NCI-H187 treated with DMSO at 0.1 percent for 48 hours (cell line): ENCODE results near the gene CCDC93.
"Not testable (repeated sequence)": the region's sequence is repeated elsewhere in the genome, so short reads cannot be mapped to it uniquely, and the experiment has no call there.

Experiments used
- DNase-seq: peaks from one replicate; lab custom pipeline; 2025; lab: John Stamatoyannopoulos, UW

CCDC93 gene

DNA sequence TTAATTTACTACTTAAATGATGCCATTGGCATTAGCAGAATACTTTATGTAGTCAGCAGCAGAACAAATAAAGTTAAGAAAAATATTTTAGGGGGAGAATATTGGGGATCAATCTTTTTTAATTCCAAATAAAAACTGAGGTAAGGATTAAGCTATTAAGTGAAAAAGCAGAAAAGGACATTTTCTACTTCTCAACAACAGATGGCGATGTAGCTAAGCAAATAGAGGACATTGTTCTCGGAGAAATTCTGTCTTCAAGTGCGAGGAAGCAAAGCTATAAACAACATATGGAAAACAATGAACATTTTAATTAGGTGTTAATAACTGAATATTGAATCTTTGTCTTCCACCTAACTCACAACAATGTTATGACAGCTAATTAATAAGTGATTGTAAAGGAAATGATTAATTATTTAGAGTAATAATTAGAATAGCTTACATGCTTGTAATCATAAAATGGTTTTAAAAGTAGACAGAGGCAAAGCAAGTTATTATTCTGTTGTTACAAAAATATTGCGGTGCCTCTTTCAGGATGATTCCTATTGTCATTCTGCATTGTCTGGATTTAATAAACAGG is 32.9 kb upstream of the CCDC93 start:
- DNase-seq = no peak

DNA sequence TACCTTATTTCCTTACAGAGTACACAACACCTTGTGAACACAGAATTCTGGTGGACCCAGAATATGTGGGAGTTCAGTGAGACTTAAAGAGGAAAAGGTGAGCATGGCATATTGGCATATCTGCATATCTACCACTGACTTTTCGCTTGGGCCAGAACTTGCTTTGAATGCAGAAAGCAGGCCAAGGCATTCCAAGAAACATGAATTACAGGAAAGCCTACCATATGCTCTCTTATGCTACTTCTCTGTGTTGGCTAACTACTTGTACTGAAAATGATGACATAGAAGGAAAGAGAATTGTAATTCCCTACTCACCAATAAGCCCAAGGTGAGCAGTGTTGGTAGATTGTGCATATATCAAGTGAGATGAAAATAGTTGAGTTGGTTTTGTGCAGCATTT is 31.4 kb upstream of the CCDC93 start:
- no peak for DNase-seq

DNA sequence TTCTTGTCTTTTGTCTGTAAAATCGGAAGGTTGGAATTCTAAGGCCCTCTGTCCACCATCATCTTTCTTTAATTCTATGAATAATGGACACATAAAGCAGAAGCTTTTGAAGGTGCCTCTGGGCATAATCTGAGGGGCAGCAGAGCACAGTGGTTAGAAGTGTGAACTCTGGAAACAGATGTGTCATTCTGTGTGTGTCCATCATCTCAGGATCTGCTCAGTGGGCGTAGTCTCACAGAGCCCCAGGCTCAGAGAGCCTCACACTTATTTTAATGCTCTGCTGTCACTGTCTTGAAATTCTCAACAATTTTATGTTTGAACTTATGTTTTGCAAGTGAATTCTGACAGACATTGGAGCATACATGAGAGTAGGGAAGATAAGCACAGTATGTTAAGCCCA is 31.0 kb upstream of the CCDC93 start:
- no peak for DNase-seq

DNA sequence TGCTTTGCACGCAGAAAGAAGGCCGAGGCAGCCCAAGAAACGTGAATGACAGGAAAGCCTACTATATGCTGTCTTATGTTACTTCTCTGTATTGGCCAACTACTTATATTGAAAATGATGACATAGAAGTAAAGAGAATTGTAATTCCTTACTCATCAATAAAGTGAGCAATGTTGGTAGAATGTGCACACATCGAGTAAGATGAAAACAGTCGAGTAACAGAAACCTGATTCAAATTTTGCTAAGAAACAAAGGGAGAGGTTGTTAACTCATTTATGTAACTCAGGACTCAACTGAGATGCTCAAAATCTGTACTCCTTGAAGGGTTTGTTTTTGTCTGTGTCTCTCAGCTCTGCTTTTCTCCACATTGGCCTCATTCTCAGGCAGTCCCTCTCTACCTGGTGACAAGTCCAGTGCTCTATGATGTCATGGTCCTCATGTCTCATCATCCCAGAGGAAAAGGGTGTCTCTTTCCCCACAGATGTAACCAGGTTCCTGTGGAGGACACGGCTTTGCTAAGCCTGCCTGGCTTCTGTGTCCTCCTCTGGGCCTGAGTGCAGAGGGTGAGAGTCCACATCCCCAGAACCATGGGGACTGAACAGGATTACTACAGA is 30.3 kb upstream of the CCDC93 start:
- DNase-seq = no peak

DNA sequence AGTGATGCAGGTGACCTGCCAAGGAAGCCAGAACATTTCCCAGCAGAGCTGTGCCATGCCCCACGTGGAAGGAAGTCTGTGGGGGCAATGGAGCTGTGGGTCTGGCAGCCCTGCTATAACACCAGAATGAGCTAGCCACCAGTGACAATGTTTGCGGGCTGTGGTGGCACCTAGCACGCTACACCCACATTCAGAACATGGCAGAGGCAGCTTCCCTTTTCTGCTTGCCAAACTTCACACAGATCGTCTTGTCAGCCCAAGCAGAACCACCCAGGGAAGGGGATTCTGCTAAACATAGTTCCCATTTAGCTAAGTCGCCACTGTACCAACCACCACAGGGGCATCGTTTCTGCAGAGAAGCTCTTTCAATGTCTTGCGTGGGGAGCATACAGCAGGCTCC is 27.0 kb upstream of the CCDC93 start:
- DNase-seq = no peak

DNA sequence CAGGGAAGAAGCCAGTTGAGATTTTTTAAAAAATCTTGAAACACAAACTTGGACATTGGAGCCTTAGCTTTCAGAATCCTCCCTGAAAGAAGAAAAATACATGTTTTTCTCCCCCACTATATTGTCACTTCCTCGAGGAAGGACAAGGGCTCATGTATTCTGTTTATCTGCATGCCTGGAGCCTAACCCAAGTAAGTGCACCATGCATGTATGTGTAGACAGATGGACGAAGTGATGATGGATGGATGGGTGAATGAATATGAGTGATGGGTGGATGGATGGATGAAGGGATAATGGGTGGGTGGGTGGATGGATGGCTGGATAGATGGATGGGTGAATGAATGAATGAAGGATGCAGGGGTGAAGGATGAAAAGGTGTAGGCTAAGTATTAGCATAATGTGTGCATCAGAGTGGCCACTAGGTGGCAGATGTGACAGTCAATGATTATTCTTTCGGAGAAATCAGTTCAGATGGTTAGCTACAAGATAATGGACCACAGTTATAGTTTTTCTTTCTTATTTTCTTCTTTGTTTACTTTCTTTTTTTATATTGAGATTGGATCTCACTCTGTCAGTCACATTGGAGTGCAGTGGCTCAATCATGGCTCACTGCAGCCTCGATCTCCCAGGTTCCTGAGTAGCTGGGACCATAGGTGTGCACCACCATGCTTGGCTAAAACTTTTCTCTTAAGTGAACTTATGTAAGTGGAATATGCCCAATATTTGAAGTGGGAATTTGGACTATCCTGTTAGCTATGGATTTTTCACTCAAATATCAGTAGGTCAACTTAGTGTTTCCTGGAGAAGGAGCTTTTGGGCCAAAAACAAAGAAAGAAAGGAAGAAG is 18.5 kb upstream of the CCDC93 start:
- no peak for DNase-seq

DNA sequence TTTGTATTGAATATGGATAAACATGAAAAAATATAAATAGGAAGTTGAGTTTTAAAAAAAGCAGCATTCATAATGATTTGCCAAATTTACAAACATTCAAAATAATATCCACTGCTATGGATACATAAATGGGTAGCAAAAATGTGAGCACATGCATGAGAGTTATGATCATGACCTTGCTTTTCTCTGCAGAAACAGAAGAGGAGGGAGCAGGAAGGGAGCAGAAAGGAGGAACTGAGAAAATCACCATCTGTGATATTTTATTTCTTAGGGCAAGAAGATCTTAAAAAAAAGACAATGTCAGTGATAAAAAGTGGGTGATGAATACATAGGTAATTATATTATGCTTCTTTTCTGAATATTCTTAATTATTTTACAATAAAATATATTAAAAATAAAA is 17.7 kb upstream of the CCDC93 start:
- DNase-seq = no peak

DNA sequence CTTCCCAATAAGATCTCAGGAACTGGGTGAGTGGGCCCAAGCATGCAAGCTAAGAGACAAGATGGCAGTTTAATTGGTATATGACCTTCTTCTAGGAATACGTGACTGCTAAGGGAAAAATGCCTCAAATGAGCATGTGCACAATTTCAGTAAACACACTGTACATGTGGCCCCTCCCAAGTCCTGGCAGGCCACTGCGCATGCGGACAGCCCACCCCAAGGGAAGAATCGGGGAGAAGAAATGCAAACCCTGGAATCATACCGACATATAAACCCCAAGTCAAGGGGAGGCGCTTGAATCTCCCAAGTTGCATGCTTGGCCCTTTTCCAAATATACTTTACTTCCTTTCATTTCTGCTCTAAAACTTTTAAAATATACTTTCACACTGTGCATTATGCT is 15.2 kb upstream of the CCDC93 start:
- DNase-seq = no peak

DNA sequence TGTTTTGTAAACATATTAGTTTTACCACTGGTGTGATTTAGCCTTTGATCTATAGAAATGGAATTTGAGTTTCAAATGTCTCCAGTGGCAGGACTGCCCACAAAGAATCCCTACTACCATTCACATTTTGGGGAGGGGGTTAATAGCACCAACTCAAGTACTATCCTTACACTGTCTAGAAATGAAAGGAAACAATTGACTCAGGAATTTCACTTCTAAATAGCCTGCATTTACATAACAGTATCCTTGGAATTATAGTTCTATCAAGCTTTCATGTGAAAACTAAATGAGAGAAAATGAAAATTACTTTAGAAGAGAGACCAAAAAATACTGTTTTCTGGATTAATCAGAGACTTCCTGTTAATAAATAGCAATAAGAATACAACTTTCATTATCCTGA is 7.5 kb upstream of the CCDC93 start:
- DNase-seq = no peak

DNA sequence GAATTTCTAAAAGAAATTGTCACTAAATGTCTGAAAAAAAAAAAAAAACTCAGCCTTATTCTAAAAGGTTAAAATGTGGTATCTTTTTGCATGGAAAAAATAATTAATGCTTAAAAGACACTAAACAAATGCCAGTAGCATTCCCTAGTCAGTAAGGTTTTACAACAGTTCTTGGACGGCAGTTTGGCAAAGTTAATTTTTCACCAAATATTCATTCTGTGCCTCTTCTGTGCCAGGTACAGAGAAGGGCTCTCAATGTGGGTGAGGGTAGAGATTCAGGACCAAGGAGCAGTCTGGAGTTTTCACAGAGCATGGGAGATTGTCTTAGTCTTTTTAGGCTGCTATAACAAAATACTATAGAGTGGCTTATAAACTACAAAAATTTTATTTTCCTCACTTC is 6.0 kb upstream of the CCDC93 start:
- no peak for DNase-seq

DNA sequence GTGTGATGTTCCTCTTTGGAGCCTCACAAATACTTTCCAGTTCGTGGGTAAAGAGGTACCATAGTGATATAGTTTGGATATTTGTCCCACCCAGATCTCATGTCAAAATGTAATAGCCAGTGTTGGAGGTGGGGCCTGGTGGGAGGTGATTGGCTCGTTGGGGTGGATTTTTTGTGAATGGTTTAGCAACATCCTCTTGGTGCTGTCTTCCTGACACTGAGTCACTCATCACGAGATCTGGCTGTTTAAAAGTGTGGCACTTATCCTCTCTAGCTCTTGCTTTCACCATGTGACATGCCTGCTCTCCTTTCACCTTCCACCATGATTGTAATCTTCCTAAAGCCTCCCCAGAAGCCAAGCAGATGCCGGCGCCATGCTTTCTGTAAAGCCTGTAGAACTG is 3.0 kb upstream of the CCDC93 start:
- DNase-seq = no peak

DNA sequence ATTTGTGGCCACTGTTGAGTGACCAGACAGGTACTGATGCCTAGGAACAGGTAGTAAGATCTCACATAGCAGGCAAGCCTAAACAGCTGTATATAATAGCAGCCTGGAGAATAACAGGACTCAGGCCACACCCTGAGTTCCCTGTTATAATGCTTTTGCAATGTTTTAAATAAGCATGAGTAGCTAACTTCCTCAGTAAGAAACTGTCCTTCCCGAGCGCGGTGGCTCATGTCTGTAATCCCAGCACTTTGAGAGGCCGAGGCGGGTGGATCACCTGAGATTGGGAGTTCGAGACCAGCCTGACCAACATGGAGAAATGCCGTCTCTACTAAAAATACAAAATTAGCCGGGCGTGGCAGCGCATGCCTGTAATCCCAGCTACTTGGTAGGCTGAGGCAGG is 1.9 kb upstream of the CCDC93 start:
- DNase-seq = not testable (repeated sequence)

DNA sequence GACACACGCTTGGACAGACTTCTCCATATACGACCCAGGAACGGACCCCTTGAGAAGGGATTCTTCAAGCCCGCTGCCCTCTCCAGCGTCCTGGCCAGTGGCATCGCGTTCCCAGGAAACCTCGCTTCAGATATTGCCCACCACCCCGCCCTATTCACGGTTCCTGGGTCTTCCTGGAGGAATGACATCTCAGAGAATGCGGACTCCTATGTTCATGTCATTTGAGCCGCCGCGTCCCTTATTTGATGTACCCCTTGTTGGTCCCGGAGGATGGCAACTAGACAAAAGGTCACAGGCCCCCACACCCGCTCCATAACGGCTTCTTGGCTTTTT is 588 bp upstream of the CCDC93 start:
- no peak for DNase-seq

DNA sequence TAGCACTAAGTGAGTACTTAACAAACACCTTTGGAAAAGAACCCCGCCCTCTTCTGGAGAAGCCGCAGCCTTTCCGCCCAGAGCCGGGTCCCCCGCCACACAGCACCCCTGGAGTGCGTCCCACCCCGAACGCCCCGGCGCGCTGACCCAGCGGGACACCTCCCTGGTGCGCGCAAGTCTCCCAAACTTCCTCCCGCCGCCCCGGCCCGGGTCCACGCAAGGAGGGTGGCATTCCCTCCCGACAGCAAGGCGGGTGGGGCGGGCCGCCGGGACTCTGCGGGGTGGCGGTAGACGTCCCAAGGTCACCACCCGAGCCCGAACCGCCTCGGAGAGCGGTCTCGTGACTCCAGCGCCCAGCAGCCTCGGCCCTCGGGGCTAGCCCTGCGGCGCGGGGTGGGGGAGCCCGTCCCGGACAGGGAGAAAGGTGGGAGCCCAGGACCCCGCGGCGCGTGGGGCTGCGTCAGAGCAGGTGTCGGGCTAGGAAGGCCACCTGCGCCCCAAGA is 598 bp downstream of the CCDC93 start:
- no peak for DNase-seq

DNA sequence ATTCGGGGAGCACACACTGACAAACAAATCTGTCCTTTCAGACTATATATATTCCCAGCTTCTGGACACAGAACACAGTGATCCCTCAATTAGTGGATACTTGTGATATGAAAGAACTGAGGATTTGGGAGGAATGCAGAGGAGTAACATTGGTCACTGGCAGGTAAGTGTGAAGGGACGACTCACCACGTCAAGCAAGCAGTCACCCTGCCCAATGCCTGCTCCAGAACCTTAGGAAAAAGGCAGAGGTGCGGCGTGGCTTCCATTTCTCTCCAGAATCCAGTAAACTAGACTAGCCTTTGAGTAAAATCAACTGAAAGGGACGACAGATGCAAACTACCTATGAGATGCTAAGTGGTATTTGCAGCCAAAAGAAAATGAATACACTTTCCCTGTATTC is 1.1 kb downstream of the CCDC93 start:
- DNase-seq = no peak

DNA sequence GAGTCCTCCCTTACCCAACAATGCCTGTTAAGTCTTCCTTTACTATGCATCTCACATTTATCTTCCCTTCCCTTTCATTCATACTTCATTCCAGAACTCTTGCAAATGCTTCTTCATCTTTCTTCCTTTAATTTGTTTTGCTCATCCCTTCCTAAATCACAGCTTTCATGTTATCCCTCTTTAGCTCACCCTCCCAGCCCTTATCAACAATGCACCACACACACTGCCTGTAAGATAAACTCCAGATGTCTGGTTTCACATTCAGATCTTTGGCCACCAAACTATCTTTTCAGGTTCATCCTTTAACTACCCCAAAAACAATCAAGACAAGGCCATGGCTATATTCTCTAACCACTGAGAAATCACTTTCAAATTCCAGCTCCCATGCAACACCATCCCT is 3.4 kb downstream of the CCDC93 start:
- no peak for DNase-seq

DNA sequence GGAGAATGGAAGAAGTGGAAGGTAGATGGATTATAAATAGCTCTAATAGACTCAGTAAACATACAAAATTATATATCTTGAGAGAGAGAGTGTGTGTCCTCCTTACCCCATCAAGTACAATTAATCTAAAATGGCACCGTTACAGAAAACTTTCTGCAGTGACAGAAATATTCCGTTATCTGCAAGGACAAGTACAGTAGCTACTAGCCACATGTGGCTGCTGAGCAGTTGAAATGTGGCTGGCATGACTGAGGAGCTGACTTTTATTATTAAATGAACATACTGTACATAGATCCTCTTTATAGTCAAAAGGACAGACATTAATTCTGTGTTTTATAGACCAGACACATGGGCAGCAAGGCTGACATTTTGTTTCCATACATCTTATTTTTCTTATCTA is 7.0 kb downstream of the CCDC93 start:
- no peak for DNase-seq

DNA sequence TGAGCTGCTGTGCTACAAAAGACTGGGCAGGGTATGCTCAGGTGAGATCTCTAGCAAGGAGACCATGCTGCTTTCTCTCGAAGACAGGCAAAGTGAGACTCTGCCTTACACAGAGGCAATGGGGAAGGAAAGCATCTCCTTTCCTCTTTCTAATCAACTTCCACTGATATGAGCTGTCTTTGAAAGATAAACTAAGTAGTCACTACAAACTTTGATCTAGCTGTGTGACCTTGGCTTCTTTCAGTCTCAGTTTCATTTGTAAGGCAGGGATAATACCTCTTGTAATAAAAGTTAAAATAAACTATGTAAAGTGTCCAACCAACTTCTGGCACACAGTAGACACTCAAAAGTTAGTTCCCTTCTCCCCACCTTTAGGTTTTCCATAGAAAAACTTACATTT is 7.5 kb downstream of the CCDC93 start:
- DNase-seq = no peak

DNA sequence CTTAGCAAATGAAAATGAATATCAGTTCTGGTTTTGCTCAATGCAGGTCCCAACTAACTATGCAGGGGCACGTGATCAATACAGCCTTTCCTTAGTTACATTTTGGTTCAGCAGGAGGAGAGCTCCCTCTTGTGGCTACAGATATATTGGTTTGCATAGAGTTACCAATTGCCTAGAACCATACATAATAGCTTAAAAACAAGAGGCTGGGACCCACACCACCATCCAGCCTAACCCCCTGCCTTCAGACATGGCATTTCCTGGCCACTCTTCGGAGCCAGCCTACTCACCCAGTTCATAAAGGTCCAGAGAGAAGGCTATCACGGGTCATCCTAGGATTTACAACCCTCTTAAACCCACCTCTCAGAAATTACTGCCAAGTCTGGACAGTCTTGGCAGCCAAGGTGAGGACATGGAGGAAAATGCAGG is 10.5 kb downstream of the CCDC93 start:
- no peak for DNase-seq

DNA sequence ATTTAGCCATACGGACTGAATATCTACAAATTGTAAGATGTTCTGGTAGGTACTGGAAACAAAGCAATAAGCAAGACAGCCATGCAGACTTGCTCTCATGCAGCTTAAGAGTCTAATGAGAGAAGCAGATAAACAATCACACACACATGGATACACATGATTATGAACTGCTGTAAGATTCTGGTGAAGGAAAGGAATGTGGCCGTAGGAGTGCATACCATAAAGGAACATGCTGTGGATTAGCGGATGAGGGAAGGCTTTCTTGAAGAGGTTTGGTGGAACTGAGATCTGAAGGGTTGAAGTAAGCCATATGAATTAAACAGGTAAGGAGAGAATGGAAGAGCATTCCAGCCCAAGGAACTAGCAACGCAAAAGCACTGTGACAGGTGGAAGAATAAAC is 13.8 kb downstream of the CCDC93 start:
- no peak for DNase-seq

DNA sequence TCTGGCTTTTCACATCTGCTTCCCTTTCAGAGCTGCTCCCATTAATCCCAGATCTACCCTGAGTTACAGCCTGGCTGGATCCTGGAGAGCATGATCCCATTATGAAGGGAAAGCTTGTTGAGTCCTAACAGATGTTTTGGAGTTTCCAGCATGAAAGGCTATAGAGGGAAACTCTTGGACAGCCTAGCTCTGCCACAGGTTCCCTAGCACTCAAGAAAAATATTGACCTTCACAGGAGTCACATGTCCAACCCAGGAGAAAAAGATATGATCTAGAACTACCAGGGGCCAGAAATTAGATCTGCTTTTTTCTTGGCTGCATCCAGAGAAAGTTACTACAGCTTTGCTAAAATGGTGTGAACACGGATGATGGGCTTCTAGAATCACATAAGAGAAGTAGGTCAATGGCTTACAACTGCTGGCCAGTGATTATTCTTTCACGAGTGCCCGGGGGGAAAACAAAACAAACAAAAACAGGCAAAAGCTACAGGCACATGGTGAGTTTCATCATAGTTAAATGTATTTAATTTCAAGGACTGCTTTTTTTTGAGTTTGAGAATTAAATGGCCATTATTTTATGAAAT is 15.9 kb downstream of the CCDC93 start:
- DNase-seq = no peak

DNA sequence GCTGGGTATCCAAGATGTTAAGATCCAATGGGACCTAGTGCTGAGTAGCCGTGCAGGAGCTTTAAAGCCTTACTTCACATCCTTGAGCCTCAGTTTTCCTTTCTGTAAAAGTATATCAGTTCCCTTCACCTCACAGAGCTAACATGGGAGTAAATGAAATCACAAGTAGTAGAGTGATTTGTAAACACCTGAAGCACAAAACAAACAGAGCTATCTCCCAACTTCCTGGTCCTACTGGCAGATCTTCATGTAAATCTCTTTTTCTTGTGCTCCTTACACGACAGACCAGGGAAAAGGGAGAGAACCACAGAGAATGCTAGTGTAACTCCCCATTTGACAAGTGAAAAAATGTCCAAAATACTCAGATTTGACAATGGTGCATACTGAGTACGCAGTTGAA is 17.3 kb downstream of the CCDC93 start:
- no peak for DNase-seq

DNA sequence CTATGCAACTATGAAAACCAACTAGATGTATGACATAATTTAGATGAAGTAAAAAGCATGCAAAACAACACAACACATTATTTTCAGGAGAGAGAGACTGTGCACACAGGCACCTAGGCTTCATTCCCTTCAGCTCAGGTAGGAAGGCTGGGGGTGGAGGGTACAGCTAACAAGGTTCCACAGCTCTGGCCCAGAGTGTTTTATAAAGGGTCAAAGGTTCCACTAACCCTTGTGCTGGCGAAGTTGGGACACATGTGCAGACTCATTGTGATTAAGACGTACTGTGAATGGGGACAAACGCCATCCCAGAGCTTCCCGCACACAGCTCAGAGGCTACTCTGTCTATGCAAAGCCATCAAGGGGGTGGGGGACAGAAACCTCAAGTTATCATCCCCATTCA is 19.1 kb downstream of the CCDC93 start:
- DNase-seq = no peak
